Measurements from ENCODE around the gene TENT4A. TPM values are rescaled to one million over a fixed set of nuclear protein-coding genes. Genes with fewer than 3 reads are reported as not detected.
A peak's percentile ranks its signal among the peaks of the same experiment; 100 is the strongest.

Gene TENT4A
- total and polyA plus RNA-seq, 10 of the 15 experiments (the other 5 are each of a cell fraction or from before 2014, with no cell fraction given) = 1.4 to 30.6 (median 12.5) TPM

GRCh38 chr5:6705088-6705487 lies 8.1 kb upstream of the TENT4A start (continued):
- TF ChIP-seq, protein P1, sequence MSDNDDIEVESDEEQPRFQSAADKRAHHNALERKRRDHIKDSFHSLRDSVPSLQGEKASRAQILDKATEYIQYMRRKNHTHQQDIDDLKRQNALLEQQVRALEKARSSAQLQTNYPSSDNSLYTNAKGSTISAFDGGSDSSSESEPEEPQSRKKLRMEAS (IDR thresholded peaks at IDR 0.05; ENCODE audit: low read depth, low read length) = 0 out of 2 replicates have a peak, but pooled peaks have one; percentile 43
- no peak for TF ChIP-seq HDGF (IDR thresholded peaks at IDR 0.05)
- TF ChIP-seq, protein P2, sequence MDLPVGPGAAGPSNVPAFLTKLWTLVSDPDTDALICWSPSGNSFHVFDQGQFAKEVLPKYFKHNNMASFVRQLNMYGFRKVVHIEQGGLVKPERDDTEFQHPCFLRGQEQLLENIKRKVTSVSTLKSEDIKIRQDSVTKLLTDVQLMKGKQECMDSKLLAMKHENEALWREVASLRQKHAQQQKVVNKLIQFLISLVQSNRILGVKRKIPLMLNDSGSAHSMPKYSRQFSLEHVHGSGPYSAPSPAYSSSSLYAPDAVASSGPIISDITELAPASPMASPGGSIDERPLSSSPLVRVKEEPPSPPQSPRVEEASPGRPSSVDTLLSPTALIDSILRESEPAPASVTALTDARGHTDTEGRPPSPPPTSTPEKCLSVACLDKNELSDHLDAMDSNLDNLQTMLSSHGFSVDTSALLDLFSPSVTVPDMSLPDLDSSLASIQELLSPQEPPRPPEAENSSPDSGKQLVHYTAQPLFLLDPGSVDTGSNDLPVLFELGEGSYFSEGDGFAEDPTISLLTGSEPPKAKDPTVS (IDR thresholded peaks at IDR 0.05; ENCODE audit: low read depth, low read length) = no peak
- TF ChIP-seq ATF7 (IDR thresholded peaks at IDR 0.05; ENCODE audit: low read depth) = peak; percentile 62
- TF ChIP-seq PAX5 (IDR thresholded peaks at IDR 0.05; ENCODE audit: borderline replicate concordance, low read depth, low read length) = peak; percentile 62; the same call in 1 of the 2 replicates
- no peak for TF ChIP-seq IRF3 (IDR thresholded peaks at IDR 0.05)
- TF ChIP-seq IRF4 (IDR thresholded peaks at IDR 0.05; ENCODE audit: low read depth, low read length) = peak; percentile 49; the same call in 1 of the 2 replicates
- TF ChIP-seq TCF3 (IDR thresholded peaks at IDR 0.05; ENCODE audit: borderline replicate concordance, insufficient read depth, low read depth, low read length) = 0 out of 2 replicates have a peak, but pooled peaks have one; percentile 7
- TF ChIP-seq NFIC (IDR thresholded peaks at IDR 0.05; ENCODE audit: low read depth, low read length) = peak; percentile 40; the same call in 1 of the 2 replicates

GRCh38 chr5:6705959-6706358 lies 7.3 kb upstream of the TENT4A start:
- in situ Hi-C loops (cut with MboI) (no loop called here), intact Hi-C loops (cut with micrococcal nuclease; ENCODE audit: unreplicated experiment) (no loop called here)
- Histone ChIP-seq H3K4me3 (no peak overlapping the region), H3K27ac (ENCODE audit: control insufficient read depth, insufficient read depth) (no peak overlapping the region), H3K36me3 (ENCODE audit: control insufficient read depth in 2 of 2, insufficient read depth in 2 of 2, low read length in 1 of 2) (no peaks in the 10 kb centered on the region), H3K4me1 (ENCODE audit: control insufficient read depth, insufficient read depth, low read length) (peaks cover 19% of the 10 kb centered on the region), H2AFZ (ENCODE audit: control insufficient read depth, low read depth, low read length) (no peak overlapping the region), H3K9ac (ENCODE audit: control insufficient read depth, insufficient read depth, low read length) (no peak overlapping the region), H4K20me1 (ENCODE audit: control insufficient read depth, insufficient read depth) (no peaks in the 10 kb centered on the region), H3K9me3 (replicated peaks; ENCODE audit: control insufficient read depth, insufficient read depth, low read length) (no peaks in the 10 kb centered on the region), H3K79me2 (ENCODE audit: control insufficient read depth, insufficient read depth, low read length) (no peaks in the 10 kb centered on the region), H3K27me3 (replicated peaks in 1 of 2; ENCODE audit: control insufficient read depth in 2 of 2, insufficient read depth in 2 of 2, low read length in 1 of 2) (no peaks in the 10 kb centered on the region), H3K4me2 (ENCODE audit: control insufficient read depth, insufficient read depth) (no peak overlapping the region)
- 79% methylated on average over 5 of the region's 5 CpGs for WGBS (ENCODE audit: insufficient coverage, insufficient replicate concordance, low lambda C conversion rate, missing lambda C conversion rate)
- POLR2A ChIA-PET = interaction anchor here (1.2 kb wide), 1 partner anchor 31 kb away, joined by 3 read pairs; no protein-coding TSS in a partner anchor
- ATAC-seq (no peak), FAIRE-seq (no peak), DNase-seq (ENCODE audit: low read depth, low spot score) (no peak)
- no peak for TF ChIP-seq RUNX3 (IDR thresholded peaks at IDR 0.05; ENCODE audit: low read length)
- no peak for TF ChIP-seq POU2F2 (IDR thresholded peaks at IDR 0.05; ENCODE audit: borderline replicate concordance, low read depth, low read length)
- TF ChIP-seq SP1 (IDR thresholded peaks at IDR 0.05; ENCODE audit: low read depth, low read length) = no peak
- TF ChIP-seq CHD4 (IDR thresholded peaks at IDR 0.05) = no peak
- TF ChIP-seq TCF3 (IDR thresholded peaks at IDR 0.05; ENCODE audit: borderline replicate concordance, insufficient read depth, low read depth, low read length) = no peak
- no peak for TF ChIP-seq IRF5 (IDR thresholded peaks at IDR 0.05; ENCODE audit: borderline replicate concordance)
- no peak for TF ChIP-seq SREBF2 (IDR thresholded peaks at IDR 0.05; ENCODE audit: low read length)
- TF ChIP-seq ASH2L (IDR thresholded peaks at IDR 0.05; ENCODE audit: borderline replicate concordance, low read depth) = no peak
- RAD21 ChIA-PET (ENCODE audit: unreplicated experiment) = interaction anchor here (1.2 kb wide), 1 partner anchor 21 kb away, joined by 3 read pairs; no protein-coding TSS in a partner anchor
- BruUV-seq (replicated peaks) = no TSS peak
- CTCF ChIA-PET = interaction anchor here (1.8 kb wide), 1 partner anchor 39 kb away, joined by 4 read pairs; no protein-coding TSS in a partner anchor
- SMC1A ChIA-PET (ENCODE audit: uncharacterized antibody, unreplicated experiment) = no interaction called here
